Measurements from ENCODE around the gene CDK6.
A peak's percentile ranks its signal among the peaks of the same experiment; 100 is the strongest.

The CDK6 gene

DNA sequence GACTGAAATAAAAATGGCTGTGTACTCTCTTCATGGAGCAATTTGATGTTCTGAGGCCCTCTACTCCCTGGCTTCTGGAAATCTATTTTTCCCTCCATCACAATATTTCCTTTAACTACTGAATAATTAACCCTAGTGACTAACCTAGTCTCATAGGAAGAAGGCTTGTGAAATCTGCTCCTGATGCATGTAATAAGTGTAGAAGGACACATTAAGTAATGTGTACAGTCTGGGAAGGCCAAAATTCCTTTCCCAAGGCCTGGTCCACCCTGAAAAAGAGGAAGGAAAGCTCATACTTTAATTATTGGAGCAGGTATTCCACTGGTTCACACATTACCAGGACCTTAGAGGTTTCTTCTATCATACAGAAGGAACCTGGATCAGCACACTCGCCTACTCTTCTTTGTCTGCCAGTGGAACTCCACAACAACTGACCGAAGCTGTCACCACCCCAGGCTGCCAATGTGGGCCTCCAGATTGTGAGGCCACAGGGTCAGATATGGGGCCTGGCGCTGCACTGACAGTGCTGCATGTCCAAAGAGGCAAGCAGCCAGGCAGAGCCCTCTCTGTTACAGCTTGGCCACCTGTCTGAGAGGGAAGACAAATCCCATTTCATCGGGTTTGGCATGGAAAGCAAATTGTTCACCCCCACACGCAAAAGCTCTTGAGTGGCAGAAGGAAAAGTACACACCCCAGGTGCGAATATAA is 191.8 kb downstream of the CDK6 start:
- DNase-seq (ENCODE audit: low spot score) = no peak

DNA sequence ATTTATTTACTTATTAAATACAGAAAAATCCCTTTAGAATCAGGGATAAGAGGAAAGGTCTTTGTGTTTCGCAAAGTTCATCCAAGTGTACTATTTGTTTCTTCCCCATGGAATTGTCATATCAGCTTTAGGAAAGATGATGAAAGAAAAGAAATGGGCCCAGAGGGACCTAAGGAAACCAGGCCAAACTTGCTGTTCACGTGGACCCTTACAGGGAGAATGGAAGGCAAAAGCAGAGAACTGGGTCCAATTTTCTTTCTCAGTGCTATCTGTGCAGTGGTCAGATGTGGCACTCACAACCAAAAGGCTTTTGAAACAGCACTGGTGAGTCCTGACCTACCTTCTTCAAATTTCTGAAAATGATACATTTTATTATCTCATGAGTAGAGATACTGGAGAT is 192.6 kb downstream of the CDK6 start:
- no peak for DNase-seq (ENCODE audit: low spot score)

DNA sequence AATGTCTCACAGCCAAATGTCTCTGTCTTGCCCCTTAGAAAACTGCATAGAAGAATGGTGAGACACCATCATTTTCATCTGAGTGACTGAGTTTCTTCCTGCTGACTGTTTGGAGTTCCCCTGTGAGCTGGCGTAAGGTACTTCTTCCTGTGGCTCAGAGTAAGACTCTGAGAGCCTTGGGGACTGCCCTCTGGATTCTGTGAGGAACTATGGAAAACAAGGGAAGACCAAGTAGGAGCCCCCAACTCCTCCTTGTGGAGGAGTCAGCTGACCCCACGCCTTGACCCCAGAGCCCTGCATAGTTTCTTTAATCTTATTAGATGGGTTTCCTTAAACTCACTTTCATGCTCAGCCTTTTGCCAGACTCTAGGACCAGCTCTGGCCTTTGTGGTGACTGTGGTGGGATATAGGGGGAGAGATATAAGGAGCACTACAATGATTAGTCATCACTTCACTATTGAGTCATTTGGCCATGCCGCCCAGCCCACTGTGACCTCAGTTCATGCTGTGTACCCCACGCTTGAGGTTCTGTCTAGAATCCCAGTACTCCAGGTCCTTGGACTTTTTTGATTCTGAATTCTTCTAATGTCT is 194.4 kb downstream of the CDK6 start:
- no peak for DNase-seq (ENCODE audit: low spot score)

DNA sequence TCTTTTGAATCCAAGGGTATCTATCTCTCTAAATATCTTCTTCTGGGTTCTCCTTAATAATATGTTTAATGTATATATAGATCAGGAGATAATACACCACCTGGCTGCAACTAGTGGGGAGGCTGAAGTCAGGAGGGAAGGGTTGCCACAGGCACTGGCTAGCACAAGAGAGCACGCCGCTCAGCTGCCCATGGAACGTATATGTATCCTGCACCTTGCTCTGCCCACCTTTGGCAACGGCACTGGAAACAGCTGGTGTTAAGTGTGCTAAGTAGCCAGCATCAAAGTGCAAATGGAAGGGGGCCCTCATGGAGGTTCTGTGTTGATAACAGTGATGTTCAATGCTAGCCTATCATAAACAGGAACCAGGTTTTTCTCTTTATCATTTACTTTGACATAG is 196.4 kb downstream of the CDK6 start:
- no peak for DNase-seq (ENCODE audit: low spot score)

DNA sequence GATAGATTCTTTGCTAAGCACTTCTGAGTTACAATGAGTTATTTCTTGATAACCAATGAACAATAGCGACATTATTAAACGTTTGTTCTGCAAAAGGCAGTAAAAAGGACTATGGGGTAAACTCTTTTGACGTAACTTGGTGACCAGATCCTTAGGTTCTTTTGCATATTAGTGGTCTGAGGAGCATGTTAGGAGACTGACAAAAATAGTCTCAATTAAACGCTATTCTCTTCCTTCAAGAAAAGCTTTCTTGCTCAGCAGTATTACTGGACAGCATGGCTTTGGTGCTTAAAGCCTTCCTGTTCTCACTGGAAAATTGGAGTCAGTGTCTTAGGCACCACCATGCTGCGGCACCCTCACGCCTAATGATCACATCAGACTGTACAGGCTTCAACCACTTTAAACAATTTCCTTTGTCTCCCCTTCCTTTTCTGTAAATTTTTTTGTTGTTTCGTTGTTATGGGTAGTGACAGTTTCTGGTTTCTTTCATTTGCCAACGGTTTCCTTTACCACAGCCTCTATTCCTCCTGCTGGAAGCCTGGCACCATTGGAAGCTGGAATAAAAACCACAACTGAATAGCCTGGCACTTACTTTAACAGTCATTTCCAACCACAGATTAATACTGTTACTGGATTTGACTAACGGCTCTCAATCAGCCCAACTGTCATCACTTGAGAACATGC is 197.0 kb downstream of the CDK6 start:
- DNase-seq (ENCODE audit: low spot score) = no peak

DNA sequence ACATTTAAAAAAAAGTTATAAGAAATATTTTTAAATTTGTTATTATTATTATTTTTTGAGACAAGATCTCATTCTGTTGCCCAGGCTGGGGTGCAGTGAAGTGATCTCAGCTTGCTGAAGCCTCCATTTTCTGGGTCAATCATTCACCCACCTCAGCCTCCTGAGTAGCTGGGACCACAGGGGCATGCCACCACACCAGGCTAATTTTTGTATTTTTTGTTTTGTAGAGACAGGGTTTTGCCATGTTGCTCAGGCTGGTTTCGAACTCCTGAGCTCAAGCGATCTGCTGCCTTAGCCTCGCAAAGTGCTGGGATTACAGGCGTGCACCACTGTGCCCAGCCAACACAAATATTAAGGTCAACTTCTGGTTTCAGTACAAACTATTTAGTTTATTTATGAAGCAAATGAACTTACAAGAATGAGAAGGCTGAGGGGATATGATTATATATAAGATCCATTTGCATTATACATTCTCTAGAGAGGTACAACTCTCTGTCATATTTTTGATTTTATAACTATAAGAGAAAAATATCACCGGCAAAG is 200.3 kb downstream of the CDK6 start:
- DNase-seq (ENCODE audit: low spot score) = no peak

DNA sequence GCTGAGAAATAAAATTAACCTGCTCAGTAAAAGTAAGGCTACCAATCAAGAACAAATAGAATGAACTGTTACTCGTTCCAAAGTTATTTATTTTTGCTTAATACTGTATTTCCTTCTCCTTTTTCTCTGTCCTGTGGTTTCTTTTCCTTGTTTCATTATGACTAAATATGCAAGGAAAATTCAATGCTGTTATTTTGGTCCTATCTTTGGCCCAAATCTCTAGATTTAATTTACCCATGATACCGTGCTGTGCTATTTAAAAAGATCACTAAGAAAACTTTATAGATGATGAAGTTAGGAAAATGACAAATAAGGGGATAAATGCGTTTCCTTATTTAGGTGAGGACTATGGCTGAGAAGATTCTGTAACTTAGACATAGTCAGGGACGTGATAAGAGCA is 200.8 kb downstream of the CDK6 start:
- no peak for DNase-seq (ENCODE audit: low spot score)

DNA sequence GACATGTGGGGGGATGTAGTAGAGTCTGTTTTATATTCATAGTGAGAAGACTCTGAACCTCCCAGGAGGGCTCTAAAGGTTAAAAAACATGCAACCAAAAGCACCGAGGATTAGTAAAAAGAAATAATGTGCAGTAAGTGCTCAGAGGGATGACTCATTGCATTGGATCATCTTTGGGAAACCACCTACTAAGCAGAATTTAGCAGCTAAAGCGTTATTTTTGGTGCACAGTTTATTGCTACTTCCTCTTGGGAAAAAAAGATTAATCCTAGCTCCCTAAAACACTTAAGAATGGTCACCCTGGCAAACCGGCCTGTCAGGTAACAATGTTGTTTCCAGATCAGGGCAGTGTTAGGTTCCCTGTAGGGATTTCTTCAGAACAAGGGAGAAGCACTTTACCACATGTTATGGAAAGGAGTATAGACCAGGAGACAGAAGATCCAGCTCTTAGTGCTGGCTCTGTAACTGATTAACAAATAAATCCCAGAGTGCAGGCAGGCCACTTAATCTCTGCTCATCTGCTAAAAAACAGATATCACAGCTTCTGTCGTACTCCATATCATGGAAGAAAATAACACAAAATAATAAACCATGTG is 201.4 kb downstream of the CDK6 start:
- DNase-seq (ENCODE audit: low spot score) = no peak

DNA sequence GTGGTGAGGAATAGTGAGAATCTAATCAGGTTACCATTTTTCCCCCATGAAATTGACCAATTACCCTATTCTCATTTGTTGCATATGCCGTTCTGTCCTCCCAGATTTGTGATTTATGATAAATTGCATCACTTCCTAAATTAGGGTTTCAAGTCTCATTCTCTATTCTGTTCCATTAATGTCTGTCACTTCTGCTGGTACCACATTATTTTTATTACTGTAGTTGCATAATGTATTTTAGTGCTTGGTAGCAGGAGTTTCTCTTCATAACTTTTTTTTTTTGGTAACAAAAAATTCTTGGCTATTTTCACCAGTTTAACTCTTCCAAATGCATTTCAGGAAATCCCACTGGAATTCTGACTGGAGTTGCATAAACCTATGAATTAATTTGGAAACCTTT is 202.2 kb downstream of the CDK6 start:
- DNase-seq (ENCODE audit: low spot score) = no peak

DNA sequence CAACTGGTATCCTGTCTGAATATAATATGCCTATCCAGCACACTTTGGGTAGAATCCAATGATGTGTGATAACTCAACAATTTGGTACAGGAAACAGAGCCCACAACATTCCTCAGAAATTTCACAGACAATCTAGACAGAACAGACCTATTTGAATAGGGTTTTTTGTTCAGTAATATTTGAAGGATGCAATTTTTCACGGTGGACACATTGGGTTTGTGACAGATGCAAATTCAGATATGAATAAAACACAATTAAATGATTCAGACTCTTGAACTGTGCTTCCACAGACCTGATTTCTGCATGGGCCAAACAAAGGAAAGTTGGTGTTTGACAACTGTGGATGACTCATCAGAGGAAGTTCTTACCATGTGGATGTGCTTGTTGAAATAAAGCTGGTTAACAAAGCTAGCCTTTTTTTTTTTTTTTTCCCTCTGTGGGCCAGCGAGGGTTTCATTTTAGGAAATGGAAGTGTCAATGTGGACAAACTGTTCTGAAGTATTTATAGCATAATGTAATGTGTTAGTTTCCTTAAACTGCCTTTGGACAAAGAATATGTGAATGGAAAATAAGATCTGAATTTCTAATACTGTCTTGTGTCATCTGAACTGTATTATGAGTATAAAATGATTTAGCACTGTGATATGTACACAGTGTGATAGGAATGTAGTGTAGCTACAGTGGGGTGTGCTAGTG is 203.0 kb downstream of the CDK6 start:
- DNase-seq (ENCODE audit: low spot score) = no peak

DNA sequence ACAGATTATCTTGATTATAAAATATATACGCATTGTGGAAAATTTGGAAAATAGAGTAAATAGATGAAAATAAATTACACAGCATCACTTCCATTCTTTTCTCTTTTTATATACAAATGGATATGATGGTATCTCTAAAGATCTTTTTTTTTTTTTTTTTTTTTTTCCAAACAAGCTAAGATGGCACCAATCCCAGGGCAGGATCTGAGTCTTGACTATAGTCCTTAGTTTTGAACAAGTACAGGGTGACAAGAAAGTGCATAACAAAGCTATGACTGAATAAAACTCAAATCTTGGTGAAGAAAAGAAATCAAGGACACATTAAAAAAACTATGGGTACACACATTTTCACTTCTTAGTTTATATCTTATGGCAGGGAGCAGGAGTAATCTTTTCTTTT is 203.6 kb downstream of the CDK6 start:
- no peak for DNase-seq (ENCODE audit: low spot score)

DNA sequence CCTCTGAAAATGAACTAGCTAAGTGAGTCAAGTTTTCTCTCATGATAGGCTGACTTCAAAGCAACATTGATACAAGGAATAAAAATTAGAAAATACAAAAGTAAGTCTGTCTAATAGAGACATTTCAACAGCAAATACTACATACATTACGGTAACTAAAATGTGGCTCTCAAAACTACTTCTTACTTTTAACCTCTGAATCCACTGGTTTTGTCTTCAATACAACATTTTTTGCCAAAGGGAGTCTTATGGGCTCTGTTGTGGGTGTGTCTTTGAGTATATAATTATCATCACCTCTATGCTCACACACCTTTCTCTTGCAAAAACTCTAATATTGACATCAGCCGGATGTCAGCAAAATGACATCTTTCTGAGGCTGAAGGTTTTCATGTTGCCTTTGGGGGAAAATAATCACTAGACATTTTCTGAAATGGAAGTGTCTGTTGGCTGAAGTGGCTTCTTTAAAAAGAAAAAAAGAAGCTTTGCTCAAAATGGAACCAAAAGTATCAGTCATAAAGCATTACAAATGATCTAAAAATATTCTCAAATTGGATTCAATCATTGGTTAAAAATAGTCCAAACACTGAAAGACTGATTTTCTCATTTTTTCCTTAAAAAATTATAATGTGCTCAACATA is 204.4 kb downstream of the CDK6 start:
- no peak for DNase-seq (ENCODE audit: low spot score)

DNA sequence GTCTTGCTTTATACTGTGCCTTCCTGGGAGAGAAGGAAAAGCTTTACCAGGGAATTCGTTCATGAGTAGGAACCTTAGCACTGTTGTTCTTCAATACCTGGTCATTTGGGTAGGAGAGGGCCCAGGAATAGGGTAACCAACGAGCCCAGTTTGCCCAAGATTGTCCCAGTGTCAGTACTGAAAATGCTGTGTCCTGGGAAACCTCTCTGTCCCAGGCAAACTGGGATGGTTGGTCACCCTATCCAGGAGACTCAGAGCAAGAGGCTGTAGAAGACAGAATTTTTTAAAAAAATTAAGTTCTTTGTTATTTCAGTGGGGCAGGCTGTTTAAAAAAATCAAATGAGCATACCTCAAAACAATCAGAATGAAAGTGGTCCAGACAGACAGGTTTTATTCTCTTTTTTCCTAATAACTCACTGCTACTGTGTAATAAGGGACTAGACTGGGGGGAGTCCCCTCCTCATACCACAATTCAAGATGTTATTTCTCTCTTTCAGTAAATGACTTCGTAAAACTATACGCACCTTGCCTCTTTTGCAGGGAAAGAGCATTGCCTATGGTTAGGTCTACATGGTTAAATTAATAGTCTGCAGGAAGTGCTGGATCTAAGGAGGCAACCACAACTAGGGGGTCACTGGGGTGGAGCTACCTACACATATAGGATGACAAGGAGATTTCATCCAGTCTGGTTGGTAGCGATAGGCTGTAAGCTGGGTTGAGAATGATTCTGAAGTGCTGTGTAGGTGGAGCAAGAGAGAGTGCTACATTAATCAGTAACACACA is 205.1 kb downstream of the CDK6 start:
- DNase-seq (ENCODE audit: low spot score) = no peak

DNA sequence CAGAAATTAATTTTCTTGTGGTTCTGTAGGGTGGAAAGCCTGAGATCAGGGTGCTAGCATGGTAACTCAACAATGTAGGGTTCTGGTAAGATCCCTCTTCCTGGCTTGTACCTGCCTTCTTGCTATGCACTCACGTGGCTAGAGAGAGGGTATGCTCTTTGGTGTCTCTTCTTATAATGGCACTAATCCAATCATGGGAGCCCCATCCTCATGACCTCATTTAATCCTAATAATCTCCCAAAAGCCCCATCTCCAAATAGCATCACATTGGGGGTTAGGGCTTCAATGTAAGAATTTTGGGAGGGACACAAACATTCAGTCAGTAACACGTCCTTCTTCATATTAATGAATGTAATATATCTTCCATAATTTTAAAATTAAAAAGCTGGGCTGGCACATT is 206.6 kb downstream of the CDK6 start:
- no peak for DNase-seq (ENCODE audit: low spot score)

DNA sequence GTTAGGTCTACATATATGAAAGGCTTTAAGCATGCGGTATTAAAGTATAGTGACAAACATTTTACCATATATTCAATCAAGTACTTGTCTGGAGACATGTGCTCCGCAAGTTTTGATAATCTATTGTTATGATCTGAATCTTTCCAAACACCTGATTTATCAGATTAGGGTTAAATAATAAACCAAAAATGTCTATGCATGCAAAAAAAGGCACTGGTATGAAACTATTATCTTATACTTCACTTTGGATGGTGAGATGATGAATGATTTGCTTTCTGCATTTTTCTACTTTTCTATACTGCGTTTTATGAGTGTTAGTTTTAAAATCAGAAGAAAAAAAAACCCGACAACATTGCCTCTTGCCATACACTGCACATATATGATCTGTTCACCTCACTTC is 208.4 kb downstream of the CDK6 start:
- no peak for DNase-seq (ENCODE audit: low spot score)

DNA sequence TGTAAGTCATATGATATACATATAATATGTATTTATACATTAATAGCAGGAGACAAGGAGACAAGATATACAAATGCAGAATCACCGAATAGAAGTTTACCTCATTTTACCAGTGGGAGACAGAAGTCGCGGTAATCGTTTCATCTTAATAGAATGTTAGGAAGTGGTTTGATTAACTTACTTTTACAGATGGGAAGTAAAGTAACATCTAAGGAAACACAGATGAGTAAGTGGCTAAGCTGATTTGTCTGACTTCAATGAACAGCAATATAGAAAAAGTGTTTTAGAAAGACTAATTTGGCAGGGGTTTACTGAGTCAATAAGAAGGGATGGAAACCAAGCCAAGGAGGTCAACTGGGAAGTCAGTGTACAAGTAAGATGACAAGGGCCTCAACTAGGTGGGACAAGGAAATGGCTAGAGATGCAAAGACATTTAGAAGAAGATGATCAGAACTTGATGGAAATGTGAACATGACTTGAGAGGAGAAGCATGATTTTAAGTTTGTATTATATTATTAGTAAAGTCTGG is 210.0 kb downstream of the CDK6 start:
- DNase-seq (ENCODE audit: low spot score) = no peak

DNA sequence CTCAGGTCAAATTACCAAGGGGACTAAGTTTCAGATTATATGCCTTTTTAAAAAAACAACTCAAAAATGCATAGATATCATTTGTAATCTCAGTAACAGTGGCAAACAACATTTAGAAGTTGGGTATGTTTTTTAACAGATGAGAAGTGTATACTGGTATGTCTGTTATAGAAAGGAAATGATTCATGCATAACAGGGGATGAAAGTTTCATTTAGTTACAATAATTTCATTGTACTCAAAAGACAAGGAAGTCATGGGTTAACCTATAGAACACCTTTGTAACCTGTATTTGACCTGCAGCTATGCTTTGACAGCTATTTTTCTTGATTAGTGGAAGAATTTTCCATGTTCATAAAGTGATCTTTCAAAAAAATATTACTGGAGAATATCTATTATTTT is 210.8 kb downstream of the CDK6 start:
- no peak for DNase-seq (ENCODE audit: low spot score)

DNA sequence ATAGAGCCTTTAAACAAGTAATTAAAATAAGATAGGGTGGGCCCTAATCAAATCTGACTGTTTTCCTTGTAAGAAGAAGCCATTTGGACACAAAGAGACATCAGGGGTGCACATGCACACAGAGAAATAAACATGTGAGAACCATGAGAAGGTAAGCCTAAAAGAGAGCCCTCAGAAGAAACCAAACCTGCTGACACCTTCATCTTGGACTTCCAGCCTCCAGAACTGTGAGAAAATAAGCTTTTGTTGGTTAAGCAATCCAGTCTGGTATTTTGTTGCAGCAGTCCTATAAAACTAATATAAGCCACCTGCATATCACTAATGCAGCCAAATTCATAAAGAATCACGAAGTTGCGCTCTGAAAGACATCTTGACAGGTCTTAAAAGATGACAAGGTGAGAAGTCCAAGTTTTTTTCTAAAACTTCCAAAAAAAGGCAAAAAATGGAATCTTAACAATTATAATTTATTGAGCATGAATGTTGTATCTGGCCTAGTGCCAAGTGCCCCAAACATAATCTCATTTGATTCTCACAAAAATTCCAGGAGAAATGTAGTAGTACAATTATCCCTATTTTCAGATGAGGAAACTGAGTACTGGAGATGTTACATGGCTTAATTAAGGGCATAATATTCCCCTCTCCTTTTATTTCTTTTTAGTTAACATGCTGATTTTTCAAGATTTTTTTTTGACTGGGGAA is 211.9 kb downstream of the CDK6 start:
- DNase-seq (ENCODE audit: low spot score) = no peak

DNA sequence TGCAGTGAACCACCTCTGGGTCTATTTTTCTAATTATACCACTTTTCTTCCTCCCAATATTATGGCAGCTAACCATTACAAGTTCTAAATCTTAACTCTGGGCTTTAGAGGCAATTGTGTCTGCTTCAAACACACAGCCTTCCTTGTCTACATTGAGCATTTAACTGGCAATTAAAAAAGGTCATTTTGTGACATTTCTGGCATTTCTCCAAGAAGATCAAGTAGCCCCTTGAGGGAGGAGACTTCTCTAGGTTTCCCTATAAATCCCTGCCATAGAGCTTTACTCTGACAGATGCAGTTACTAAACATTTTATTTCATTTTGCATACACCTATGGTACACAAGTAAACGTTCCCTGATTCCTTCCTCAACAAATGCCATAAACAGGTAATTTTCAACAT is 212.8 kb downstream of the CDK6 start:
- DNase-seq (ENCODE audit: low spot score) = no peak

DNA sequence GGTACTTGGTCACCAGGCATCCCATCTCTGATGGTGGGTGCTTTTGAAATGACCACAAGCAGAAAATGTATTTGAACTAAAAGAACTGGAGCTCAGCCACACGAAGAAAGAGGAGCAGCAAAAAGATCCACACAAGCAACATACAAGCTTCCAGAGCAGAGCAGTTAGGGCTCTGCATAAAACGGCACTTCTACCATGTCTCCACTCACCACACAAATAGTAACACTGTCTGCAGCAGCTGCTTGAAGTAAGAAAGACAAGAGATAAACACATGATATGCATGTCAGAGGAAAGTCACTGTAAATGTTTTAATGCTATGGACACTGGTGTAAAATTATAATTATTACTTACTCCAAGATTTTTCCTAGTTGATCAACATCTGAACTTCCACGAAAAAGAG is 213.7 kb downstream of the CDK6 start:
- peak; percentile 35 for DNase-seq (ENCODE audit: low spot score)
